GM23338 (cell line): ENCODE measurements around the gene CWC15. TPM values are rescaled to one million over a fixed set of nuclear protein-coding genes. Genes with fewer than 3 reads are reported as not detected.

Source experiments
- ATAC-seq: fragments of 200-7000 bp; cut with Tn5 transposase; 3 replicates; pipeline ENCODE4 v1.9.1; 2020
- DNase-seq: peaks from one replicate; pipeline ENCODE4 v3.0.0-alpha.2; 2015; ENCODE audit warnings: low spot score
- H2AFZ ChIP-seq: fragments of 200-600 bp; sonication (generic); 2 replicates; pipeline ENCODE4 v1.8.0; 2016; ENCODE audit warnings: antibody characterized with exemption, mild to moderate bottlenecking, moderate library complexity
- H3F3A ChIP-seq: fragments of 200-600 bp; sonication (generic); replicated peaks from 2 replicates; pipeline ENCODE4 v1.8.0; 2017; ENCODE audit warnings: antibody characterized with exemption, mixed run types, low read depth
- H3K27ac ChIP-seq: fragments of 200-600 bp; sonication (generic); 2 replicates; pipeline ENCODE4 v1.6.1; 2016; ENCODE audit warnings: low read depth
- H3K27me3 ChIP-seq: fragments of 200-600 bp; sonication (generic); 2 replicates; pipeline ENCODE4 v1.8.0; 2016; ENCODE audit warnings: mild to moderate bottlenecking, mixed run types, moderate library complexity; ENCODE audit not compliant: insufficient read depth
- H3K36me3 ChIP-seq: fragments of 200-600 bp; sonication (generic); 2 replicates; pipeline ENCODE4 v1.8.0; 2016; ENCODE audit warnings: mild to moderate bottlenecking; ENCODE audit not compliant: insufficient read depth
- H3K4me1 ChIP-seq: fragments of 200-600 bp; sonication (generic); 2 replicates; pipeline ENCODE4 v1.8.0; 2016; ENCODE audit warnings: mild to moderate bottlenecking, moderate library complexity; ENCODE audit not compliant: insufficient read depth
- H3K4me2 ChIP-seq: fragments of 200-600 bp; sonication (generic); 2 replicates; pipeline ENCODE4 v1.7.1; 2017; ENCODE audit warnings: mixed run types
- H3K4me3 ChIP-seq: fragments of 200-600 bp; sonication (generic); 2 replicates; pipeline ENCODE4 v1.6.1; 2016; ENCODE audit warnings: mixed run types
- H3K79me2 ChIP-seq: fragments of 200-600 bp; sonication (generic); replicated peaks from 2 replicates; pipeline ENCODE4 v1.8.0; 2017; ENCODE audit warnings: mild to moderate bottlenecking; ENCODE audit not compliant: insufficient read depth
- H3K9me2 ChIP-seq: fragments of 200-600 bp; sonication (generic); 2 replicates; pipeline ENCODE4 v1.8.0; 2017; ENCODE audit not compliant: insufficient read depth
- H4K20me1 ChIP-seq: fragments of 200-600 bp; sonication (generic); replicated peaks from 2 replicates; pipeline ENCODE4 v1.8.0; 2017; ENCODE audit warnings: mild to moderate bottlenecking; ENCODE audit not compliant: insufficient read depth
- H3K27ac Mint-ChIP-seq: 2 replicates; pipeline ENCODE4 v1.8.0; 2020; ENCODE audit warnings: inconsistent platforms, mild to moderate bottlenecking, moderate library complexity, mixed read lengths
- H3K27me3 Mint-ChIP-seq: 3 replicates; pipeline ENCODE4 v1.8.0; 2022; ENCODE audit warnings: low read depth, mild to moderate bottlenecking, moderate library complexity, mixed read lengths, inconsistent platforms; ENCODE audit not compliant: insufficient read depth, poor library complexity
- H3K36me3 Mint-ChIP-seq: 3 replicates; pipeline ENCODE4 v1.8.0; 2021; ENCODE audit warnings: low read depth, mild to moderate bottlenecking, inconsistent platforms, moderate library complexity, mixed read lengths
- H3K4me1 Mint-ChIP-seq: 3 replicates; pipeline ENCODE4 v1.8.0; 2020; ENCODE audit warnings: mild to moderate bottlenecking, inconsistent platforms, mixed read lengths
- H3K4me3 Mint-ChIP-seq: 3 replicates; pipeline ENCODE4 v1.8.0; 2021; ENCODE audit warnings: moderate library complexity, mild to moderate bottlenecking, inconsistent platforms, mixed read lengths
- H3K9me3 Mint-ChIP-seq: 3 replicates; pipeline ENCODE4 v1.8.0; 2020; ENCODE audit warnings: moderate library complexity, mild to moderate bottlenecking, inconsistent platforms, mixed read lengths
- CREB1 ChIP-seq: fragments of 250-450 bp; sonication (Bioruptor Pico); IDR thresholded peaks from 2 replicates; pipeline ENCODE4 v1.5.0; 2020; ENCODE audit warnings: low read depth, mild to moderate bottlenecking, moderate library complexity
- CTCF ChIP-seq, 2 experiments: fragments of 200-600 bp in 1 of 2; sonication (generic) in 1 of 2; conservative IDR thresholded peaks; 2 replicates each; pipeline versions ENCODE4 v1.5.1 to v1.6.1; 2016 to 2017; ENCODE audit warnings: antibody characterized with exemption in 2 of 2, low read depth in 2 of 2, mild to moderate bottlenecking in 2 of 2, moderate library complexity in 1 of 2
- ETS1 ChIP-seq: IDR thresholded peaks from 2 replicates; pipeline ENCODE4 v1.6.1; 2016; ENCODE audit warnings: antibody characterized with exemption
- EZH2phosphoT487 ChIP-seq: fragments of 200-600 bp; sonication (generic); IDR thresholded peaks from one replicate; pipeline ENCODE4 v1.8.1; 2018; ENCODE audit warnings: antibody characterized with exemption; ENCODE audit not compliant: unreplicated experiment
- JUNB ChIP-seq: IDR thresholded peaks from one replicate; pipeline ENCODE4 v1.6.1; 2016; ENCODE audit warnings: antibody characterized with exemption; ENCODE audit not compliant: unreplicated experiment
- REST ChIP-seq: IDR thresholded peaks from one replicate; pipeline ENCODE4 v1.6.1; 2018; ENCODE audit warnings: antibody characterized with exemption; ENCODE audit not compliant: unreplicated experiment
- ZNF462 ChIP-seq: fragments of 250-450 bp; sonication (Bioruptor Pico); IDR thresholded peaks from 2 replicates; pipeline ENCODE4 v1.5.0; 2020; ENCODE audit warnings: mild to moderate bottlenecking, moderate library complexity
- polyA plus RNA-seq: library from polyadenylated mRNA; unstranded; fragments of >200 nt; fragmentation: Nextera tagmentation; extraction: Ambion mirVana; gene quantifications from 2 replicates; pipeline ENCODE4 v1.2.1, GENCODE V29; 2016
- total RNA-seq: library from RNA; depleted of rRNA; stranded (reverse); fragments of >200 nt; shearing (Covaris generic); gene quantifications from 2 replicates; pipeline ENCODE4 v1.2.3, GENCODE V29; 2014

The CWC15 gene
- total and polyA plus RNA-seq, 2 experiments from 2014 or later = 31.9 to 168 TPM

- H3K9me3 Mint-ChIP-seq = no peaks in the 10 kb centered on the region
- Histone ChIP-seq H3K79me2 (no peaks in the 10 kb centered on the region), H3K4me1 (no peaks in the 10 kb centered on the region), H2AFZ (no peak overlapping the region), H3K27ac (no peak overlapping the region), H3F3A (no peaks in the 10 kb centered on the region), H3K4me2 (no peak overlapping the region), H3K27me3 (no peaks in the 10 kb centered on the region), H4K20me1 (peaks cover 4% of the 10 kb centered on the region; the same call in 1 of the 2 replicates), H3K9me2 (no peaks in the 10 kb centered on the region), H3K36me3 (peaks cover 44% of the 10 kb centered on the region), H3K4me3 (no peak overlapping the region)
- no peak overlapping the region for H3K27ac Mint-ChIP-seq
- DNase-seq = no peak
- no peaks in the 10 kb centered on the region for H3K27me3 Mint-ChIP-seq
- H3K4me1 Mint-ChIP-seq = no peaks in the 10 kb centered on the region
- TF ChIP-seq REST = no peak
- H3K4me3 Mint-ChIP-seq = no peak overlapping the region
- no peak for ATAC-seq
- H3K36me3 Mint-ChIP-seq = peaks cover 33% of the 10 kb centered on the region
Measured at GRCh38 chr11:94961255-94961654, 12.1 kb downstream of the CWC15 start.

- ATAC-seq (no peak), DNase-seq (no peak)
- Histone ChIP-seq H3K27me3 (no peaks in the 10 kb centered on the region), H2AFZ (no peak overlapping the region), H3K4me1 (no peaks in the 10 kb centered on the region), H3K9me2 (no peaks in the 10 kb centered on the region), H3K4me3 (no peak overlapping the region), H3K36me3 (peaks cover 37% of the 10 kb centered on the region), H3K27ac (no peak overlapping the region), H3F3A (no peaks in the 10 kb centered on the region), H3K4me2 (no peak overlapping the region), H3K79me2 (no peaks in the 10 kb centered on the region), H4K20me1 (peaks cover 2% of the 10 kb centered on the region; the same call in 1 of the 2 replicates)
- no peak overlapping the region for H3K27ac Mint-ChIP-seq
- no peaks in the 10 kb centered on the region for H3K4me1 Mint-ChIP-seq
- H3K9me3 Mint-ChIP-seq = no peaks in the 10 kb centered on the region
- H3K4me3 Mint-ChIP-seq = no peak overlapping the region
- H3K27me3 Mint-ChIP-seq = no peaks in the 10 kb centered on the region
- H3K36me3 Mint-ChIP-seq = peaks cover 25% of the 10 kb centered on the region
- TF ChIP-seq CREB1 (no peak), JUNB (no peak), EZH2phosphoT487 (no peak), ZNF462 (CRISPR knock-in tag) (no peak), ETS1 (no peak), CTCF (conservative IDR thresholded peaks at IDR 0.05; ENCODE audit: low read depth in 2 of 2) (no peak)
Measured at GRCh38 chr11:94960488-94960887, 12.9 kb downstream of the CWC15 start.
